Measurements from ENCODE around the gene PLD1.
"Not testable (repeated sequence)": the region's sequence is repeated elsewhere in the genome, so short reads cannot be mapped to it uniquely, and the experiment has no call there.

PLD1 gene

GRCh38 chr3:171700653-171701052, 109.6 kb downstream of the PLD1 start:
- no peak for DNase-seq (ENCODE audit: low spot score)

GRCh38 chr3:171700157-171700556, 110.1 kb downstream of the PLD1 start:
- DNase-seq (ENCODE audit: low spot score), result no peak

GRCh38 chr3:171699601-171700000, 110.7 kb downstream of the PLD1 start:
- DNase-seq (ENCODE audit: low spot score), result no peak

- no peak for DNase-seq (ENCODE audit: low spot score)
Observed at GRCh38 chr3:171696805-171697204, 113.5 kb downstream of the PLD1 start.

- no peak for DNase-seq (ENCODE audit: low spot score)
Observed at GRCh38 chr3:171695426-171695825, 114.9 kb downstream of the PLD1 start.

- no peak for DNase-seq (ENCODE audit: low spot score)
Observed at GRCh38 chr3:171694888-171695287, 115.4 kb downstream of the PLD1 start.

GRCh38 chr3:171692551-171692950, 117.7 kb downstream of the PLD1 start:
- not testable (repeated sequence) for DNase-seq (ENCODE audit: low spot score)

- DNase-seq (ENCODE audit: low spot score), result no peak
Observed at GRCh38 chr3:171691485-171691884, 118.8 kb downstream of the PLD1 start.

- DNase-seq (ENCODE audit: low spot score), result no peak
Observed at GRCh38 chr3:171690281-171690680, 120.0 kb downstream of the PLD1 start.

GRCh38 chr3:171688593-171688992, 121.7 kb downstream of the PLD1 start:
- no peak for DNase-seq (ENCODE audit: low spot score)

GRCh38 chr3:171688002-171688401, 122.3 kb downstream of the PLD1 start:
- DNase-seq (ENCODE audit: low spot score), result no peak

GRCh38 chr3:171687581-171687980, 122.7 kb downstream of the PLD1 start:
- no peak for DNase-seq (ENCODE audit: low spot score)

GRCh38 chr3:171687064-171687463, 123.2 kb downstream of the PLD1 start:
- no peak for DNase-seq (ENCODE audit: low spot score)

GRCh38 chr3:171685116-171685895, 125.0 kb downstream of the PLD1 start:
- DNase-seq (ENCODE audit: low spot score), result no peak

GRCh38 chr3:171684221-171684620, 126.1 kb downstream of the PLD1 start:
- DNase-seq (ENCODE audit: low spot score), result no peak

GRCh38 chr3:171682743-171683142, 127.5 kb downstream of the PLD1 start:
- no peak for DNase-seq (ENCODE audit: low spot score)

- no peak for DNase-seq (ENCODE audit: low spot score)
Observed at GRCh38 chr3:171680726-171681411, 129.4 kb downstream of the PLD1 start.

GRCh38 chr3:171678971-171679492, 131.3 kb downstream of the PLD1 start:
- DNase-seq (ENCODE audit: low spot score), result no peak

GRCh38 chr3:171677706-171678105, 132.6 kb downstream of the PLD1 start:
- no peak for DNase-seq (ENCODE audit: low spot score)

- DNase-seq (ENCODE audit: low spot score), result no peak
Observed at GRCh38 chr3:171676601-171677175, 133.6 kb downstream of the PLD1 start.

GRCh38 chr3:171673951-171674350, 136.3 kb downstream of the PLD1 start:
- DNase-seq (ENCODE audit: low spot score), result no peak

- no peak for DNase-seq (ENCODE audit: low spot score)
Observed at GRCh38 chr3:171672538-171672937, 137.7 kb downstream of the PLD1 start.

GRCh38 chr3:171672124-171672523, 138.2 kb downstream of the PLD1 start:
- DNase-seq (ENCODE audit: low spot score), result no peak
